ENCODE data around the gene ITPKB.
"Not testable (repeated sequence)": the region's sequence is repeated elsewhere in the genome, so short reads cannot be mapped to it uniquely, and the experiment has no call there.

The ITPKB gene

DNA sequence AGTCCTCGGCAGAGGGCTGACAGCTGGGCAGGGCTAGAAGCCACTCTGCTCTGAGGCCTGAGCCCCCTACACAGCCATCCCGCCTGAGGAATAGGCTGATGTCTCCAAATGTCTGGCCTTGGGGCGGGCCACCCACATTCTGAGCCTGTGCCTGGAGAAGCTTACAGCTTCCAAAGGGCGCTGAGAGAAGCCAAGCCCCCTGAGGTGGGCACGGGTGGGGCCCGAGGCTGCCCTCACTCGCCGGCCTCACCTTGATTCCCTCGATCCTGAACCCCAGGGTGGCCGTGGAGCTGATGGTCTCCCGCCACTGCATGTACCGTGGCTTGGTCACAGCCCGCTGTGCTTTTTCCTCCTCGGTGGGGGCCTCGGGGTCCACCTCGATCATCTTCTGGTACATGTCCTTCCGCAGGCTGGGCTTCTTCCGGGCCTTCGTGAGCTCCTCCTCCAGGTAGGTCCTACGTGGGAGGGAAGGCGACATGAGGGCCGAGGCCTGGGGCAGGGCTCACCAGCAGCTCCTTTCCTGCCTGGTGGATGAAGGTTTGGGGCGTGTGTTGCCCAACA lies 97.3 kb downstream of the ITPKB start:
- no peak for DNase-seq (ENCODE audit: low read depth, low spot score)
- CTCF ChIA-PET: interaction anchor here (1.3 to 21.4 kb wide), 8 partner anchors 9 to 183 kb away, joined by 3 to 424 read pairs (median 4); no protein-coding TSS in a partner anchor
- no peak for TF ChIP-seq CTCF (IDR thresholded peaks at IDR 0.05; ENCODE audit: insufficient read depth, low read length, missing control alignments)
- POLR2A ChIA-PET: no interaction called here
- no peak overlapping the region for H3K4me3 ChIP-seq (ENCODE audit: low read depth, low read length)

DNA sequence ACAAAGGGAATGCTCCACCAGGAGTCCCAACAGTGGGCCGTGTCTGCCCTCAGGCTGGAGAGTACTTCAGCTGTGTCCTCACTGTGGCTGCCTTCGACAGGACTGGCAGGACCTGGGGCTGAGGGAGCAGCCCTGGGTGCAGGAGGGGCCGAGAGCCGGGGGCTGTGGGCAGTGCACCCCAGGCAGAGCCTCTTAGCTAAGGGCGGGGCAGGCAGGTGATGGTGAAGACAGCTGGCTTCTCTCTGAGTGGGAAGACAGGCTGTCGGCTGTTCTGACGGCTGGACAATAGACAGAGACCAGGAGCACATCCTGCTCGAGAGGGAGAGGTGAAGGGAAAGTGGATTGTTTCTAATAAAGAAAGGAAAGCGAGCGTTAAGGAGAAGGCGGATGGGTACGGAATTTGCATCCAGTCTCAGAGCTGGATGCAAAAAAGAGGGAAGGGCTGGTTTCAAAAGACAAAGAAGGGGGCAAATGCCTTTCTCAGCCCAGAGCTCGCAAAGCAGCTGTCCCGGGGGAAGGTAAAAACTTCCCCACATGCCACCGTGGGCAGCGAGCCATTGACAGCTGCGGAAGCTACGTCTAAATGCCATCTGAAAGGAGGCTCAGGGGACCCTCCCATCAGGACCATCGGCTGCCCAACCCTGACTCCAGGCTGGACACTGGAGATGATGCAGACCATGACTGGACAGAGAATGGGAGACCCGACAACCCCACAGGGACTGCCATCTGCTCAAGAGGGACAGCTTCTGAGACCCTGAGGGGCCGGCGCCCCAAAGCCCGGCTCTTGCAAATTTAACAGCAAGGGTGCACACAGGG lies 98.6 kb downstream of the ITPKB start:
- TF ChIP-seq CTCF (IDR thresholded peaks at IDR 0.05; ENCODE audit: insufficient read depth, low read length, missing control alignments): no peak
- DNase-seq (ENCODE audit: low read depth, low spot score): no peak
- CTCF ChIA-PET: interaction anchor here (0.8 to 21.4 kb wide), 7 partner anchors 8 to 184 kb away, joined by 3 to 424 read pairs (median 4); no protein-coding TSS in a partner anchor
- POLR2A ChIA-PET: no interaction called here
- H3K4me3 ChIP-seq (ENCODE audit: low read depth, low read length): no peak overlapping the region

DNA sequence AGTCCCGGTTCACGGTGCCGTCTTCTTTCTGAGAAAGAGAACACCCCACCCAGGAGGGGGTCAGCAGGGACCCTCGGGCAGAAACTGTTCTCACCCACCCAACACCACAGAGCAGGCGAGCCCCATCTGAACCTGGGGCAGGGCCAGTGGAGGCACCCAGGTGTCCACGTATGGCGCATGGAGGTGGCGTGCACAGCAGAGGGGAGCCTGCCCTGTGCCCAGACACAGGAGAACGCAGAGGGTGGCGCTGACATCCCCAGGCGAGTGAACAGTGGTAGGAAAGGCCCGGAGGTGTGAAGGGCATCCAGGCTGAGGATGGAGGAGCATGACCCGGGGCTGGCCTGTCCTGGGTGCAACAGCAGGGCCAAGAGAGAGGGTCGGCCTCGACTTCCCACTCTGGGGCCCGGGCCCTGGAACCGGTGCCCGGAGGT lies 99.4 kb downstream of the ITPKB start:
- ChIA-PET POLR2A (no interaction called here), CTCF (interaction anchor here (4.8 to 21.4 kb wide), 2 partner anchors 7 to 185 kb away, joined by 30 to 424 read pairs; no protein-coding TSS in a partner anchor)
- DNase-seq (ENCODE audit: low read depth, low spot score): no peak
- H3K4me3 ChIP-seq (ENCODE audit: low read depth, low read length): no peak overlapping the region
- no peak for TF ChIP-seq CTCF (IDR thresholded peaks at IDR 0.05; ENCODE audit: insufficient read depth, low read length, missing control alignments)

- CTCF ChIA-PET: interaction anchor here (0.8 to 21.4 kb wide), 5 partner anchors 9 to 185 kb away, joined by 3 to 424 read pairs (median 8); no protein-coding TSS in a partner anchor
- H3K4me3 ChIP-seq (ENCODE audit: low read depth, low read length); POLR2A ChIA-PET; DNase-seq (ENCODE audit: low read depth, low spot score): not testable (repeated sequence)
Measured at GRCh38 chr1:226639206-226639605, 99.9 kb downstream of the ITPKB start.

DNA sequence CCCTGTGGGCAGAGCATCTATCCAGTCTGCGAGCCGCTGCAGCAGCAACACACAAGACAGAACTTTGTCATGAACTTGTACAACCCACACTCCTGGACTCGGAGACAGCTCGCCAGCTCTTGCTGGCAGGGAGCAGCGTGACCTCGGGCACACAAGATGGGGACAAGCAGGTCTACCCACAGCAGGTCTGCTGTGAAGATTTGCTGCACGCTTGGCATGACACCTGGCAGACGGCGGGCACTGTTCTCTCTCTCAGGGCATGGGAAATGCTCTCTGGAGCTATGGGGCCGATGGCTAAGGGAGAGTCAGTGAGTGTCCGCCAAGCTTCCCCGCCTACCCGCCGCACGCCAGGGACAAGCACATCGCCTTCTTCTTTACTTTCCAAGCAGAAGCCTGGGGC lies 100.5 kb downstream of the ITPKB start:
- TF ChIP-seq CTCF (IDR thresholded peaks at IDR 0.05; ENCODE audit: insufficient read depth, low read length, missing control alignments): no peak
- CTCF ChIA-PET: interaction anchor here (0.8 to 21.4 kb wide), 8 partner anchors 9 to 186 kb away, joined by 3 to 424 read pairs (median 6); no protein-coding TSS in a partner anchor
- H3K4me3 ChIP-seq (ENCODE audit: low read depth, low read length): no peak overlapping the region
- POLR2A ChIA-PET: no interaction called here
- DNase-seq (ENCODE audit: low read depth, low spot score): no peak

- no peak for DNase-seq (ENCODE audit: low read depth, low spot score)
- ChIA-PET CTCF (interaction anchor here (0.8 to 21.4 kb wide), 11 partner anchors 10 to 186 kb away, joined by 3 to 424 read pairs (median 4); no protein-coding TSS in a partner anchor), POLR2A (no interaction called here)
- no peak for TF ChIP-seq CTCF (IDR thresholded peaks at IDR 0.05; ENCODE audit: insufficient read depth, low read length, missing control alignments)
- no peak overlapping the region for H3K4me3 ChIP-seq (ENCODE audit: low read depth, low read length)
Measured at GRCh38 chr1:226638001-226638601, 101.0 kb downstream of the ITPKB start.

Measured in AG04449 (cell line).